Naive thymus-derived CD4-positive, alpha-beta T cell (primary cell): ENCODE results near the gene GTF2H3. TPM values are rescaled to one million over a fixed set of nuclear protein-coding genes. Genes with fewer than 3 reads are reported as not detected.
A peak's percentile ranks its signal among the peaks of the same experiment; 100 is the strongest.

Experiments used
- ATAC-seq: fragments of 150-1000 bp; cut with Tn5 transposase; 2 replicates; pipeline ENCODE4 v1.10.0; 2021; ENCODE audit warnings: mild to moderate bottlenecking, moderate library complexity
- CTCF ChIA-PET: fragments of 350-600 bp; sonication (Branson Sonifier 250); formaldehyde crosslinking; loops from one replicate; lab custom pipeline; 2021; ENCODE audit warnings: antibody characterized with exemption; lab: Charles Lee
- POLR2A ChIA-PET: fragments of 350-600 bp; sonication (Branson Sonifier 250); formaldehyde crosslinking; loops from one replicate; lab custom pipeline; 2021; ENCODE audit warnings: antibody characterized with exemption, inconsistent platforms; lab: Charles Lee
- DNase-seq, 9 donors: peaks; one replicate each; pipeline versions ENCODE4 v3.0.0 to v3.0.0-alpha.2; 2020 to 2022; ENCODE audit warnings: mixed read lengths in 1 of 9
- H3K27ac ChIP-seq: one replicate; pipeline ENCODE4 v1.7.0; 2013; ENCODE audit warnings: mild to moderate bottlenecking, low read depth, low read length, moderate library complexity
- H3K27me3 ChIP-seq, 2 donors: one replicate each; pipeline ENCODE4 v1.7.0; 2013; ENCODE audit warnings: low read length in 2 of 2, mild to moderate bottlenecking in 2 of 2, moderate library complexity in 2 of 2; ENCODE audit not compliant: control insufficient read depth in 2 of 2, insufficient read depth in 2 of 2
- H3K36me3 ChIP-seq, 3 experiments: 1 replicate in 2 of 3; 2 replicates in 1 of 3; pipeline ENCODE4 v1.7.0; 2013; ENCODE audit warnings: low read length in 3 of 3, mild to moderate bottlenecking in 3 of 3, moderate library complexity in 1 of 3; ENCODE audit not compliant: insufficient read depth in 3 of 3, control insufficient read depth in 2 of 3
- H3K4me1 ChIP-seq, 2 donors: one replicate each; pipeline ENCODE4 v1.7.0; 2013; ENCODE audit warnings: low read length in 2 of 2, mild to moderate bottlenecking in 2 of 2, moderate library complexity in 1 of 2; ENCODE audit not compliant: control insufficient read depth in 2 of 2, insufficient read depth in 2 of 2
- H3K4me3 ChIP-seq: 2 replicates; pipeline ENCODE4 v1.7.0; 2013; ENCODE audit warnings: mild to moderate bottlenecking, low read length
- H3K9me3 ChIP-seq, 3 experiments: 1 replicate in 2 of 3; 2 replicates in 1 of 3; pipeline ENCODE4 v1.7.0; 2013; ENCODE audit warnings: low read length in 3 of 3; ENCODE audit not compliant: control insufficient read depth in 2 of 3
- H3K27ac Mint-ChIP-seq, 9 donors: one replicate each; pipeline ENCODE4 v1.8.0; 2020 to 2022; ENCODE audit warnings: mixed read lengths in 9 of 9, mild to moderate bottlenecking in 8 of 9, moderate library complexity in 5 of 9, inconsistent platforms in 2 of 9
- H3K27me3 Mint-ChIP-seq, 5 donors: one replicate each; pipeline ENCODE4 v1.8.0; 2021 to 2022; ENCODE audit warnings: mixed read lengths in 5 of 5, mild to moderate bottlenecking in 1 of 5
- H3K36me3 Mint-ChIP-seq, 5 donors: one replicate each; pipeline ENCODE4 v1.8.0; 2020 to 2022; ENCODE audit warnings: mixed read lengths in 5 of 5, mild to moderate bottlenecking in 3 of 5, inconsistent platforms in 1 of 5
- H3K4me1 Mint-ChIP-seq, 7 donors: one replicate each; pipeline ENCODE4 v1.8.0; 2020 to 2022; ENCODE audit warnings: mixed read lengths in 7 of 7, mild to moderate bottlenecking in 3 of 7, inconsistent platforms in 1 of 7
- H3K4me3 Mint-ChIP-seq, 10 donors: one replicate each; pipeline ENCODE4 v1.8.0; 2020 to 2022; ENCODE audit warnings: mild to moderate bottlenecking in 10 of 10, mixed read lengths in 10 of 10, moderate library complexity in 6 of 10, inconsistent platforms in 2 of 10
- H3K9me3 Mint-ChIP-seq, 11 donors: one replicate each; pipeline ENCODE4 v1.8.0; 2020 to 2022; ENCODE audit warnings: mixed read lengths in 11 of 11, mild to moderate bottlenecking in 4 of 11, inconsistent platforms in 1 of 11, moderate library complexity in 1 of 11
- intact Hi-C, 2 donors: fragments of 100-400 bp; cut with micrococcal nuclease; formaldehyde crosslinking; loops; one replicate each; pipeline ENCODE4 v1.15.1; 2023
- polyA plus RNA-seq, 2 donors: library from polyadenylated mRNA; unstranded; fragments of 300-500 nt; fragmentation: Illumina TruSeq; gene quantifications; one replicate each; pipeline ENCODE4 v1.2.3, GENCODE V29; 2021
- total RNA-seq, 6 experiments: library from RNA in 5 of 6; stranded (reverse) in 5 of 6; gene quantifications; 1 replicate in 5 of 6; 2 replicates in 1 of 6; pipeline ENCODE4 v1.2.3 and lab custom pipeline; 2021 to 2026

Gene GTF2H3
- total and polyA plus RNA-seq, 7 experiments from 2014 or later, result 21.4 to 47.2 (median 32.2) TPM

GRCh38 chr12:123621619-123622530 lies 11.8 kb upstream of the GTF2H3 start:
- ATAC-seq, result no peak
- H3K4me1 ChIP-seq, result peaks cover 0 to 4% of the 10 kb centered on the region in 2 donors
- no peak overlapping the region for H3K4me3 Mint-ChIP-seq
- H3K9me3 ChIP-seq, result no peaks in the 10 kb centered on the region
- H3K36me3 ChIP-seq, result peaks cover 16 to 71% (median 34%) of the 10 kb centered on the region in 3 experiments
- H3K27ac Mint-ChIP-seq, result peak overlapping the region in 3 of 9 donors; percentile 38 to 59 (median 41)
- intact Hi-C loops, result no loop called here
- no peak overlapping the region for H3K4me3 ChIP-seq
- no peak overlapping the region for H3K27ac ChIP-seq
- no peak for DNase-seq
- CTCF ChIA-PET, result interaction anchor here (0.6 to 1.1 kb wide), 2 partner anchors 9 to 40 kb away, joined by 3 to 6 read pairs; no protein-coding TSS in a partner anchor
- no peaks in the 10 kb centered on the region for H3K27me3 Mint-ChIP-seq
- peaks cover 0 to 5% (median 3%) of the 10 kb centered on the region in 7 donors for H3K4me1 Mint-ChIP-seq
- H3K9me3 Mint-ChIP-seq, result no peaks in the 10 kb centered on the region
- H3K36me3 Mint-ChIP-seq, result peaks cover 0 to 58% (median 31%) of the 10 kb centered on the region in 5 donors
- POLR2A ChIA-PET, result interaction anchor here (0.9 kb wide), 1 partner anchor 17 kb away, joined by 3 read pairs; no protein-coding TSS in a partner anchor
- no peaks in the 10 kb centered on the region for H3K27me3 ChIP-seq

GRCh38 chr12:123634142-123634561 lies 523 bp downstream of the GTF2H3 start:
- DNase-seq, result peak in 1 of 9 donors; percentile 25
- peaks cover 8 to 16% (median 11%) of the 10 kb centered on the region in 5 donors for H3K36me3 Mint-ChIP-seq
- ChIA-PET CTCF (no interaction called here), POLR2A (interaction anchor here (0.6 to 1.2 kb wide), 6 partner anchors 23 to 486 kb away, joined by 3 to 5 read pairs (median 4); partner anchors contain the start of gene DDX55)
- Histone ChIP-seq H3K27me3 (no peaks in the 10 kb centered on the region), H3K4me1 (peaks cover 11 to 16% of the 10 kb centered on the region in 2 donors), H3K4me3 (peak overlapping the region; percentile 85), H3K27ac (peak overlapping the region; percentile 91), H3K9me3 (no peaks in the 10 kb centered on the region), H3K36me3 (peaks cover 8 to 21% (median 15%) of the 10 kb centered on the region in 3 experiments)
- ATAC-seq, result no peak
- H3K4me1 Mint-ChIP-seq, result peaks cover 21 to 54% (median 43%) of the 10 kb centered on the region in 7 donors
- no peaks in the 10 kb centered on the region for H3K27me3 Mint-ChIP-seq
- H3K27ac Mint-ChIP-seq, result peak overlapping the region; percentile 91 to 99 (median 96)
- H3K4me3 Mint-ChIP-seq, result peak overlapping the region; percentile 89 to 100 (median 96)
- intact Hi-C loops, result loop anchor here (5.0 to 10.0 kb wide), 4 partner anchors 128 to 1409 kb away; partner anchors contain the start of genes CCDC92 (in 1 of the 2), DIABLO (in 1 of the 2), DNAH10 (in 1 of the 2) and ZNF664 (in 1 of the 2)
- no peaks in the 10 kb centered on the region for H3K9me3 Mint-ChIP-seq

GRCh38 chr12:123643911-123644310 lies 10.3 kb downstream of the GTF2H3 start:
- peaks cover 0 to 11% (median 2%) of the 10 kb centered on the region in 7 donors for H3K4me1 Mint-ChIP-seq
- H3K4me3 ChIP-seq, result no peak overlapping the region
- H3K9me3 ChIP-seq, result no peaks in the 10 kb centered on the region
- no peaks in the 10 kb centered on the region for H3K4me1 ChIP-seq
- POLR2A ChIA-PET, result no interaction called here
- H3K27me3 Mint-ChIP-seq, result no peaks in the 10 kb centered on the region
- CTCF ChIA-PET, result interaction anchor here (0.9 kb wide), 1 partner anchor 195 kb away, joined by 3 read pairs; no protein-coding TSS in a partner anchor
- H3K9me3 Mint-ChIP-seq, result no peaks in the 10 kb centered on the region
- peaks cover 0 to 40% (median 5%) of the 10 kb centered on the region in 3 experiments for H3K36me3 ChIP-seq
- no peak overlapping the region for H3K27ac Mint-ChIP-seq
- no peak for ATAC-seq
- no peak for DNase-seq
- H3K4me3 Mint-ChIP-seq, result no peak overlapping the region
- H3K27me3 ChIP-seq, result no peaks in the 10 kb centered on the region
- H3K36me3 Mint-ChIP-seq, result peaks cover 2 to 36% (median 8%) of the 10 kb centered on the region in 5 donors
- no peak overlapping the region for H3K27ac ChIP-seq
- intact Hi-C loops, result no loop called here

GRCh38 chr12:123645380-123645779 lies 11.8 kb downstream of the GTF2H3 start:
- no peaks in the 10 kb centered on the region for H3K9me3 ChIP-seq
- H3K36me3 ChIP-seq, result peaks cover 0 to 49% (median 10%) of the 10 kb centered on the region in 3 experiments
- intact Hi-C loops, result no loop called here
- H3K27me3 ChIP-seq, result no peaks in the 10 kb centered on the region
- H3K4me1 Mint-ChIP-seq, result peaks cover 0 to 7% (median 2%) of the 10 kb centered on the region in 7 donors
- CTCF ChIA-PET, result no interaction called here
- no peak for DNase-seq
- H3K4me1 ChIP-seq, result no peaks in the 10 kb centered on the region
- no peak for ATAC-seq
- POLR2A ChIA-PET, result interaction anchor here (0.6 to 1.0 kb wide), 2 partner anchors 413 to 1195 kb away, joined by 3 read pairs; partner anchors contain the start of genes MPHOSPH9 and MTRFR
- no peak overlapping the region for H3K27ac ChIP-seq
- H3K4me3 ChIP-seq, result no peak overlapping the region
- H3K36me3 Mint-ChIP-seq, result peaks cover 2 to 33% (median 8%) of the 10 kb centered on the region in 5 donors
- H3K4me3 Mint-ChIP-seq, result no peak overlapping the region
- H3K9me3 Mint-ChIP-seq, result no peaks in the 10 kb centered on the region
- H3K27ac Mint-ChIP-seq, result no peak overlapping the region
- no peaks in the 10 kb centered on the region for H3K27me3 Mint-ChIP-seq

- POLR2A ChIA-PET, result interaction anchor here (1.0 kb wide), 1 partner anchor 413 kb away, joined by 3 read pairs; the partner anchor contains the start of genes MPHOSPH9 and MTRFR
- no peak overlapping the region for H3K27ac ChIP-seq
- H3K9me3 Mint-ChIP-seq, result no peaks in the 10 kb centered on the region
- H3K27ac Mint-ChIP-seq, result no peak overlapping the region
- H3K27me3 ChIP-seq, result no peaks in the 10 kb centered on the region
- H3K36me3 ChIP-seq, result peaks cover 0 to 54% (median 10%) of the 10 kb centered on the region in 3 experiments
- H3K27me3 Mint-ChIP-seq, result no peaks in the 10 kb centered on the region
- no peaks in the 10 kb centered on the region for H3K4me1 ChIP-seq
- no peak overlapping the region for H3K4me3 ChIP-seq
- H3K9me3 ChIP-seq, result no peaks in the 10 kb centered on the region
- no peak overlapping the region for H3K4me3 Mint-ChIP-seq
- ATAC-seq (no peak), DNase-seq (no peak)
- intact Hi-C loops, result no loop called here
- CTCF ChIA-PET, result no interaction called here
- peaks cover 0 to 7% (median under 1%) of the 10 kb centered on the region in 7 donors for H3K4me1 Mint-ChIP-seq
- peaks cover under 1 to 37% (median 10%) of the 10 kb centered on the region in 5 donors for H3K36me3 Mint-ChIP-seq
Observed at GRCh38 chr12:123645878-123646277, 12.2 kb downstream of the GTF2H3 start.

- H3K36me3 Mint-ChIP-seq, result peaks cover 4 to 37% (median 16%) of the 10 kb centered on the region in 5 donors
- peak overlapping the region in 1 of 10 donors; percentile 63 for H3K4me3 Mint-ChIP-seq
- Histone ChIP-seq H3K27me3 (no peaks in the 10 kb centered on the region), H3K4me1 (no peaks in the 10 kb centered on the region), H3K9me3 (no peaks in the 10 kb centered on the region), H3K4me3 (no peak overlapping the region), H3K36me3 (peaks cover 3 to 61% (median 14%) of the 10 kb centered on the region in 3 experiments), H3K27ac (no peak overlapping the region)
- ChIA-PET POLR2A (no interaction called here), CTCF (no interaction called here)
- ATAC-seq (no peak), DNase-seq (no peak)
- peaks cover 0 to 7% (median 0%) of the 10 kb centered on the region in 7 donors for H3K4me1 Mint-ChIP-seq
- intact Hi-C loops, result no loop called here
- no peaks in the 10 kb centered on the region for H3K9me3 Mint-ChIP-seq
- peak overlapping the region in 1 of 9 donors; percentile 55 for H3K27ac Mint-ChIP-seq
- H3K27me3 Mint-ChIP-seq, result no peaks in the 10 kb centered on the region
Observed at GRCh38 chr12:123648401-123648800, 14.8 kb downstream of the GTF2H3 start.
